HepG2 (cell line): ENCODE measurements around the gene NT5C3B. TPM values are rescaled to one million over a fixed set of nuclear protein-coding genes. Genes with fewer than 3 reads are reported as not detected.
A peak's percentile ranks its signal among the peaks of the same experiment; 100 is the strongest.

Source experiments
- EP300 ChIP-seq, 3 experiments: sonication (generic) in 1 of 3; formaldehyde crosslinking in 1 of 3; IDR thresholded peaks; 2 replicates each; pipeline versions ENCODE4 v1.5.1 to v1.6.1; 2011 to 2020; ENCODE audit warnings: low read depth in 2 of 3, low read length in 2 of 3, borderline replicate concordance in 1 of 3, improper control_type of control experiment in 1 of 3, mild to moderate bottlenecking in 1 of 3, missing genetic modification reagents in 1 of 3, moderate library complexity in 1 of 3
- ESRRA ChIP-seq: sonication (generic); formaldehyde crosslinking; IDR thresholded peaks from 2 replicates; pipeline ENCODE4 v1.5.1; 2020; ENCODE audit warnings: mild to moderate bottlenecking, low read depth, missing genetic modification reagents
- HMG20A ChIP-seq: IDR thresholded peaks from 2 replicates; pipeline ENCODE4 v1.6.1; 2016; ENCODE audit warnings: borderline replicate concordance
- JUN ChIP-seq: sonication (generic); formaldehyde crosslinking; IDR thresholded peaks from 2 replicates; pipeline ENCODE4 v1.4.0; 2020; ENCODE audit warnings: mild to moderate bottlenecking, missing genetic modification reagents
- KLF6 ChIP-seq: IDR thresholded peaks from 2 replicates; pipeline ENCODE4 v1.8.0; 2016; ENCODE audit warnings: missing biosample characterization, missing genetic modification reagents
- MTERF4 ChIP-seq: sonication (generic); formaldehyde crosslinking; IDR thresholded peaks from 2 replicates; pipeline ENCODE4 v1.8.0; 2023; ENCODE audit warnings: mild to moderate bottlenecking, missing genetic modification reagents
- NCOA1 ChIP-seq: sonication (generic); formaldehyde crosslinking; IDR thresholded peaks from 2 replicates; pipeline ENCODE4 v1.9.0; 2021; ENCODE audit warnings: missing genetic modification reagents
- NR3C1 ChIP-seq: sonication (generic); formaldehyde crosslinking; IDR thresholded peaks from 2 replicates; pipeline ENCODE4 v1.4.0; 2020; ENCODE audit warnings: missing genetic modification reagents
- SRSF4 ChIP-seq: fragments of 200-400 bp; formaldehyde crosslinking; IDR thresholded peaks from one replicate; pipeline ENCODE4 v1.6.1; 2018; ENCODE audit warnings: mild to moderate bottlenecking, low read depth, low read length, moderate library complexity; ENCODE audit not compliant: poor library complexity, severe bottlenecking
- SSRP1 ChIP-seq: IDR thresholded peaks from 2 replicates; pipeline ENCODE4 v1.6.1; 2016; ENCODE audit warnings: control low read depth
- ZBTB46 ChIP-seq: sonication (generic); formaldehyde crosslinking; IDR thresholded peaks from 2 replicates; pipeline ENCODE4 v1.4.0; 2020; ENCODE audit warnings: mild to moderate bottlenecking, missing genetic modification reagents, borderline replicate concordance
- ZFX ChIP-seq: sonication (generic); formaldehyde crosslinking; IDR thresholded peaks from 2 replicates; pipeline ENCODE4 v1.4.0; 2020; ENCODE audit warnings: mild to moderate bottlenecking, low read depth, missing genetic modification reagents, moderate library complexity
- ZFYVE20 ChIP-seq: sonication (generic); formaldehyde crosslinking; IDR thresholded peaks from 2 replicates; pipeline ENCODE4 v1.8.0; 2023; ENCODE audit warnings: low read depth, mild to moderate bottlenecking, moderate library complexity, missing genetic modification reagents, borderline replicate concordance
- ZNF382 ChIP-seq: sonication (generic); formaldehyde crosslinking; IDR thresholded peaks from 2 replicates; pipeline ENCODE4 v1.5.0; 2020; ENCODE audit warnings: missing genetic modification reagents, mild to moderate bottlenecking, borderline replicate concordance
- ZNF678 ChIP-seq: sonication (generic); formaldehyde crosslinking; IDR thresholded peaks from 2 replicates; pipeline ENCODE4 v1.4.0; 2020; ENCODE audit warnings: mild to moderate bottlenecking, missing genetic modification reagents
- polyA plus RNA-seq, 8 experiments: library from polyadenylated mRNA; depleted of rRNA in 3 of 8; stranded (reverse) in 7 of 8; unstranded in 1 of 8; fragments of >200 nt; fragmentation: Illumina TruSeq in 4 of 8; extraction: Trizol in 4 of 8; gene quantifications; 2 replicates each; pipeline versions ENCODE4 v1.2.1 to v1.2.3, GENCODE V29; 2011 to 2016; ENCODE audit warnings: low read depth in 4 of 8, missing spikeins in 1 of 8, mixed read lengths in 1 of 8; ENCODE audit not compliant: insufficient read depth in 1 of 8
- total RNA-seq, 5 experiments: library from RNA; depleted of rRNA; stranded (reverse); fragments of >200 nt; fragmentation: Illumina TruSeq; extraction: Trizol; gene quantifications; 2 replicates each; pipeline ENCODE4 v1.2.3, GENCODE V29; 2016; ENCODE audit warnings: low read depth in 1 of 5

NT5C3B gene
- total and polyA plus RNA-seq, 2 of the 13 experiments (the other 11 are each of a cell fraction or from before 2014, with no cell fraction given): 104 to 126 TPM

- TF ChIP-seq SRSF4 (no peak), ZBTB46 (CRISPR knock-in tag) (no peak), ESRRA (CRISPR knock-in tag) (peak; percentile 76; the same call in 1 of the 2 replicates), ZNF382 (no peak), EP300 (IDR thresholded peaks at IDR 0.05; ENCODE audit: low read depth in 2 of 2, low read length in 2 of 2) (no peak), EP300 (CRISPR knock-in tag; IDR thresholded peaks at IDR 0.05; ENCODE audit: borderline replicate concordance) (no peak), NCOA1 (CRISPR knock-in tag) (no peak; the same call in 1 of the 2 replicates), ZNF678 (no peak), ZFYVE20 (CRISPR knock-in tag) (peak; percentile 79; the same call in 1 of the 2 replicates), KLF6 (CRISPR knock-in tag) (no peak), HMG20A (CRISPR knock-in tag) (0 out of 2 replicates have a peak, but pooled peaks have one; percentile 10), JUN (CRISPR knock-in tag) (0 out of 2 replicates have a peak, but pooled peaks have one; percentile 33), NR3C1 (CRISPR knock-in tag) (no peak), ZFX (peak; percentile 90), SSRP1 (no peak), MTERF4 (CRISPR knock-in tag) (0 out of 2 replicates have a peak, but pooled peaks have one; percentile 78)
These were observed 49.6 kb downstream of the NT5C3B start, which contains the start of gene JUP (continued) for GRCh38 chr17:41786227-41787020.
